Esophagus (tissue), 2 donors: ENCODE results near the gene LDLRAP1. TPM values are rescaled to one million over a fixed set of nuclear protein-coding genes. Genes with fewer than 3 reads are reported as not detected.
A peak's percentile ranks its signal among the peaks of the same experiment; 100 is the strongest.

Experiments used
- H3K27ac ChIP-seq, 2 donors: one replicate each; pipeline ENCODE4 v1.5.1; 2013; ENCODE audit warnings: low read depth in 2 of 2, mild to moderate bottlenecking in 2 of 2, inconsistent platforms in 1 of 2, low read length in 1 of 2, moderate library complexity in 1 of 2
- H3K27me3 ChIP-seq, 2 donors: one replicate each; pipeline ENCODE4 v1.6.1; 2013; ENCODE audit warnings: low read length in 2 of 2, control low read depth in 1 of 2, mild to moderate bottlenecking in 1 of 2; ENCODE audit not compliant: insufficient read depth in 2 of 2, control insufficient read depth in 1 of 2
- H3K36me3 ChIP-seq, 2 donors: one replicate each; pipeline ENCODE4 v1.6.1; 2013; ENCODE audit warnings: low read length in 1 of 2; ENCODE audit not compliant: control insufficient read depth in 2 of 2, insufficient read depth in 2 of 2
- H3K4me1 ChIP-seq, 2 donors: one replicate each; pipeline ENCODE4 v1.6.1; 2013; ENCODE audit warnings: low read length in 1 of 2; ENCODE audit not compliant: control insufficient read depth in 2 of 2, insufficient read depth in 2 of 2
- H3K4me3 ChIP-seq, 2 donors: one replicate each; pipeline ENCODE4 v1.5.1; 2013; ENCODE audit warnings: low read length in 2 of 2, mild to moderate bottlenecking in 2 of 2, low read depth in 1 of 2, moderate library complexity in 1 of 2
- H3K9me3 ChIP-seq, 2 donors: one replicate each; pipeline ENCODE4 v1.6.1; 2013; ENCODE audit warnings: mild to moderate bottlenecking in 2 of 2, low read depth in 1 of 2, low read length in 1 of 2, moderate library complexity in 1 of 2; ENCODE audit not compliant: control insufficient read depth in 2 of 2, insufficient read depth in 1 of 2
- WGBS, 2 donors: extraction: QIAGEN DNeasy Blood & Tissue Kit; methylation state at CpG; one replicate each; pipeline ENCODE4 v1.1.7; 2013; 5-methylcytosine and 5-hydroxymethylcytosine counted together
- polyA plus RNA-seq, 2 donors: library from polyadenylated mRNA; stranded (reverse); fragments of 200-250 nt; gene quantifications; one replicate each; pipeline ENCODE4 v1.2.3, GENCODE V29; 2013
- donor health status: healthy with polysubstance abuse.
- donor health status: Bipolar disorder and iron deficiency.

The LDLRAP1 gene
- polyA plus RNA-seq, 2 donors: 11.0 to 12.5 TPM

DNA sequence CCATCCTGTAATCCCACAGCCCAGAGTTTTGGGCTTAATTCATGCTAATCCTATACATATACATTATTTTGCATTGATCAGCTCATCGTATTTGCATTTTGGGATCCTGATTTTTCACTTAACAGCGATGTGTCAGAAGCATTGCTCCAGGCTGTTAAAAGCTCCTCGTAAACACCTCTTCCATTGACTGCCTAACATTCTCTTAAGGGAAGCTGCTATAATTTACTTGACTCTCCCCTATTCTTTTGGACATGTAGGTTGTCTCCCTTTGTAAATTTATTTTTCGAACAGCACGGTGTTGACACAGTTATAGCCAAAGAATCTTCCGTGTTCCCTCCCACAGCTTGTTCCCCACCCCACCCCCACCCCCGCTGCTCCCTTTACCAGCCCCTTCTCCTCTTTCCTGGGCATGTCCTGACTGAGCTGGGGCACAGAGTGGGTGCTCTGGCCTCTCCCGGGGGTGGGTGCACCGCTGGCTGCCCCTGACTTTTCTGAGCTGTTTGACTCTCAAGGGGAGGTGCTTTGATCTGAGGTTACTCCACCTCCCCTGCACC lies 22.8 kb downstream of the LDLRAP1 start:
- Histone ChIP-seq H3K27me3 (no peaks in the 10 kb centered on the region), H3K27ac (peak overlapping the region; percentile 85), H3K9me3 (no peaks in the 10 kb centered on the region), H3K4me3 (no peak overlapping the region), H3K36me3 (peaks cover 0 to 17% of the 10 kb centered on the region in 2 donors), H3K4me1 (peaks cover 3 to 24% of the 10 kb centered on the region in 2 donors)
- WGBS, 2 donors: 35 to 42% methylated on average over 9 of the region's 9 CpGs

- Histone ChIP-seq H3K9me3 (no peaks in the 10 kb centered on the region), H3K27me3 (no peaks in the 10 kb centered on the region), H3K4me3 (no peak overlapping the region), H3K4me1 (peaks cover 3 to 24% of the 10 kb centered on the region in 2 donors), H3K27ac (peak overlapping the region; percentile 85), H3K36me3 (peaks cover 0 to 17% of the 10 kb centered on the region in 2 donors)
- WGBS, 2 donors: 33 to 45% methylated on average over 21 of the region's 21 CpGs
Observed at GRCh38 chr1:25566730-25567341, 23.4 kb downstream of the LDLRAP1 start.

- 53 to 59% methylated on average over 10 of the region's 10 CpGs for WGBS, 2 donors
- no peaks in the 10 kb centered on the region for H3K9me3 ChIP-seq
- no peaks in the 10 kb centered on the region for H3K27me3 ChIP-seq
- H3K27ac ChIP-seq: peak overlapping the region; percentile 78 to 90
- H3K36me3 ChIP-seq: peaks cover 0 to 17% of the 10 kb centered on the region in 2 donors
- H3K4me1 ChIP-seq: peaks cover 3 to 21% of the 10 kb centered on the region in 2 donors
- H3K4me3 ChIP-seq: no peak overlapping the region
Observed at GRCh38 chr1:25567710-25568089, 24.3 kb downstream of the LDLRAP1 start.

GRCh38 chr1:25568090-25568833 lies 24.9 kb downstream of the LDLRAP1 start:
- Histone ChIP-seq H3K36me3 (peaks cover 0 to 17% of the 10 kb centered on the region in 2 donors), H3K4me3 (no peak overlapping the region), H3K27ac (peak overlapping the region; percentile 78 to 90), H3K9me3 (no peaks in the 10 kb centered on the region), H3K4me1 (peaks cover 7 to 23% of the 10 kb centered on the region in 2 donors), H3K27me3 (no peaks in the 10 kb centered on the region)
- WGBS, 2 donors: 28 to 50% methylated on average over 21 of the region's 21 CpGs

DNA sequence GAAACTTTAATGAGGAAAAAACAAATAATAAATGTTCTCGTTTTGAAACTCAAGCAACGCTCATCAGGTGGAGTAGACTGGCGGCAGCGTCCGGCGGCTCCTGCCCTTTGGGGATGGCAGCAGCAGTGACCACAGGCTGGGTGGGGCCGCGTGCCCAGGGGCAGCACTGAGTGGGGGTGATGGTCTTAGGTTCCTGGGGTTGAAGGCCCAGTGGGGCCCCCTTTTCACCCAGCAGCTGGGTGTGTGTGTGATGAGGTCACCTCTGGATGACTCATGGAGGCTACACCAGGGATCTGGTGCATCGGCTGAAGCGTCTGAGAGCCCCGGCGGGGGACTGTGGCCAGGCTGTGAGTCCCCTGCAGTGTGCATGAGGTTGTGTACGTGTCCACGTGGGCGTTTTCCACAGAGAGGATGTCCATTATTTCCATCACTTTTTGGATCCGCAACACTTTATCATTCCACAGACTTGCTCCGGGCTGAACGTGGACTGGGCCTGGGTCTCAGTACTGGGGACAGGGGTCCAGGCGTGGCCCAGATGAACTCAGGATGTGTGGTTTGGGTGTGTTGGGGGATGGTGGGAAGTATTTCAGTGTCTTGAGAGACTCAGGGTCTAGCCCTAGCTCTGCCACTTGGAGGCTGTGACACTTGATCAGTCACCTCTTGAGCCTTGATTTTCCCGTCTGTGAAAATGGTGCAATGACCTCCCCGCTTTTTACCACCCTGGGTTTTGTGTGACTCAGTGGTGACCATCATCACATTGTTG lies 25.6 kb downstream of the LDLRAP1 start:
- Histone ChIP-seq H3K4me3 (no peak overlapping the region), H3K27me3 (no peaks in the 10 kb centered on the region), H3K36me3 (peaks cover 0 to 11% of the 10 kb centered on the region in 2 donors), H3K4me1 (peaks cover 8 to 28% of the 10 kb centered on the region in 2 donors), H3K9me3 (no peaks in the 10 kb centered on the region), H3K27ac (peak overlapping the region; percentile 78 to 90)
- WGBS, 2 donors: 50 to 64% methylated on average over 21 of the region's 21 CpGs

DNA sequence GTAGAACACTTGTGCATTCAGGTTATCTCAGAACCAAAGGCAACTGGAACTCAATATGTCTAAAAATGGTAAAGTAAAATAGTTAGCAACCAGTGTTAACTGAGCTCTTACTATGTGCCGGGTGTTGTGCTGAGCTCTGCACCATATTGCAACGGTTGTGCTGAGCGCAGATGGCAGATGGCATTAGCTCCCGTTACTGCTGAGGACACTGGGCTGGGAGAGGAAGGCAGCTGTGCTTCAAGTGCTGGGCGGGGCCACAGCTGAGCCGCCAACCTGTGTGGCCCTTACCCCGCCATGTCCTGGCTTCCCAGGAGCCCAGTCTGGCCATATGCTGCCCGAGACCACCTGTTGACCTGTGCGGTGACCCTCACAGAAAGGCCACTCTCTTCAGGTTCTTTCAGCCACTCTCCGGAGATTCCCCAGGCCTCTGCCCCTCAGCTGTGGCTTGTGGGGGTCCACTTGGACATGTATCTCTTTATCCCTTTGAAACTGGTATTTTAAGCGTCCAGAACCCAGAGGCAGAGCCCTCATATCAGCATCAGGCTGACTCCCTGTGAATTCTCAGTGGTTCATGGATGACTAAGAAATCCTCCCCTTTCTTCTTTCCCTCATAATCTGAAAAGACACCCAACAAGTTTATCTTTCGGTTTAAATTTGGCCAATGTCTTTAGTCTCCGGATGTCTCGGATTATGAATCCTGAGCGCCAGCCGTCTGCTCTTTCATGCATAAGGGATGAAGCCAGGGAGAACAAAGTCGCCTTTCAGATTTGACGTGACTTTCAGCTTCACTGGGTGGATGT lies 26.4 kb downstream of the LDLRAP1 start:
- Histone ChIP-seq H3K36me3 (peaks cover 0 to 9% of the 10 kb centered on the region in 2 donors), H3K27me3 (no peaks in the 10 kb centered on the region), H3K4me1 (peaks cover 8 to 28% of the 10 kb centered on the region in 2 donors), H3K4me3 (no peak overlapping the region), H3K9me3 (no peaks in the 10 kb centered on the region), H3K27ac (peak overlapping the region in 1 of 2 donors; percentile 22)
- WGBS, 2 donors: 71 to 74% methylated on average over 18 of the region's 18 CpGs

- Histone ChIP-seq H3K4me1 (peaks cover 8 to 28% of the 10 kb centered on the region in 2 donors), H3K4me3 (no peak overlapping the region), H3K27me3 (no peaks in the 10 kb centered on the region), H3K9me3 (no peaks in the 10 kb centered on the region), H3K36me3 (peaks cover 0 to 5% of the 10 kb centered on the region in 2 donors), H3K27ac (no peak overlapping the region)
- WGBS, 2 donors: 82 to 89% methylated on average over 12 of the region's 12 CpGs
Observed at GRCh38 chr1:25570798-25571521, 27.6 kb downstream of the LDLRAP1 start.

GRCh38 chr1:25571522-25571970 lies 28.1 kb downstream of the LDLRAP1 start:
- H3K36me3 ChIP-seq: peaks cover 0 to 5% of the 10 kb centered on the region in 2 donors
- no peaks in the 10 kb centered on the region for H3K27me3 ChIP-seq
- H3K9me3 ChIP-seq: no peaks in the 10 kb centered on the region
- no peak overlapping the region for H3K4me3 ChIP-seq
- H3K27ac ChIP-seq: no peak overlapping the region
- peaks cover 6 to 27% of the 10 kb centered on the region in 2 donors for H3K4me1 ChIP-seq
- 72 to 88% methylated on average over 6 of the region's 6 CpGs for WGBS, 2 donors
